ENCODE data around the gene NFE2L3.
"Not testable (repeated sequence)": the region's sequence is repeated elsewhere in the genome, so short reads cannot be mapped to it uniquely, and the experiment has no call there.

NFE2L3 gene

DNA sequence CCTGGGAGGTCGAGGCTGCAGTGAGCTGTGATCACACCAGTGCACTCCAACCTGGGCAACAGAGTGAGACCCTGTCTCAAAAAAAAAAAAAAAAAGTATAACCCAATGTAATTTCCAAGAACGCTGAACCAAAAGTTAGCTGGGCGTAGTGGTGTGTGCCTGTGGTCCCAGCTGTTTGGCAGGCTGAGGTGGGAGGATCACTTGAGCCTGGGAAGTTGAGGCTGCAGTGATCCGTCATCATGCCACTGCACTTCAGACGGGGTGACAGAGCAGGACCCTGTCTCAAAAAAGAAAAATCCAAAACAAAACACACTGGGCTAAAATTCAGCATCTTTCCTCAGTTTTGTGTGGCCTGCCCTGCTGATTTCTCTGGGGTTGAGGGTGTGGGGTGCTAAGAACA lies 27.4 kb downstream of the NFE2L3 start:
- no peaks in the 10 kb centered on the region; a peak in 2 of 22 replicates for H3K36me3 ChIP-seq
- H3K27ac ChIP-seq = no peak overlapping the region
- no peak for TF ChIP-seq Cebpa-rat (IDR thresholded peaks at IDR 0.05)

DNA sequence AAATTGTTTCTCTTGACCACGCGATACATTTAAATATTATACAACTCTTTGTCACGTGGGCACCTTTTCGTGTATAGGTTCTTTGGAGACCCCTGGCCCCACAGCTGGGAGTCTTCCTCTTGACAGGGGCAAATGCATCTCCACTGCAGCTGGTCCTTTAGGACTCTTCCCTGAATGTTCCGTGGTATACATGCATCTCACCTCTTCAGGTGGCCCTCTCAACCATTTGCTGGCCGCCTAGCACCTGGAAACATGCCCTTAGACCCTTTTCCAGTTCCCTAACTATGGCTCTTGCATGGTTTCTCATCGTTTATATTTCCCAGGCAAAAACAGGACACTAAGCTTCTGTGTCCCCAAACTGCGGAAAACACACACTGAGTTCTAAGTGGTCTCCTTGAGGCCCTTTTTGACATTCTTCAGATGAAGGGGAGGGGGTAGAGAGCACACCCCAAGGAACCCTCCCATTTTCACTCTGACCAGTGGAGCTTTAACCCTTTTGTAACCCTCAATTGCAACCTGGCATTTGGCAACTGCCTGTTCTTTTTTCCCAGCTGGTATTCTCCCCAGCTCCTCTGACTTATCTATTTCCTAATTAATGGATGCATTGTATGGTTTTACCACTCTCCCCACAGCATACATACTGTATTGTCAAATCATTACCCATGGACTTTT lies 28.0 kb downstream of the NFE2L3 start:
- Histone ChIP-seq H3K27ac (no peak overlapping the region; a peak in 1 of 22 replicates), H4K20me1 (peaks cover 18 to 60% (median 46%) of the 10 kb centered on the region in 11 experiments; a peak in 21 of 22 replicates), H3K36me3 (peaks cover 0 to 3% (median 0%) of the 10 kb centered on the region in 11 experiments; a peak in 4 of 22 replicates), H3K9me3 (replicated peaks in 1 of 11) (peaks cover 0 to 9% (median 3%) of the 10 kb centered on the region in 11 experiments; a peak in 3 of 22 replicates), H3K4me3 (no peak overlapping the region), H3K27me3 (no peaks in the 10 kb centered on the region), H3K4me2 (no peak overlapping the region), H3K9ac (no peak overlapping the region), H3K4me1 (no peaks in the 10 kb centered on the region)
- TF ChIP-seq Cebpa-rat (IDR thresholded peaks at IDR 0.05) = no peak

More for the DNA sequence above, 27.4 kb downstream of the NFE2L3 start:
- no peak overlapping the region for H3K4me3 ChIP-seq
- peaks cover 13 to 54% (median 41%) of the 10 kb centered on the region in 11 experiments; a peak in 21 of 22 replicates for H4K20me1 ChIP-seq
- H3K9ac ChIP-seq = no peak overlapping the region
- no peak overlapping the region for H3K4me2 ChIP-seq
- H3K9me3 ChIP-seq (replicated peaks in 1 of 11) = peaks cover 0 to 9% (median 3%) of the 10 kb centered on the region in 11 experiments; a peak in 3 of 22 replicates
- no peaks in the 10 kb centered on the region for H3K4me1 ChIP-seq
- no peaks in the 10 kb centered on the region for H3K27me3 ChIP-seq

DNA sequence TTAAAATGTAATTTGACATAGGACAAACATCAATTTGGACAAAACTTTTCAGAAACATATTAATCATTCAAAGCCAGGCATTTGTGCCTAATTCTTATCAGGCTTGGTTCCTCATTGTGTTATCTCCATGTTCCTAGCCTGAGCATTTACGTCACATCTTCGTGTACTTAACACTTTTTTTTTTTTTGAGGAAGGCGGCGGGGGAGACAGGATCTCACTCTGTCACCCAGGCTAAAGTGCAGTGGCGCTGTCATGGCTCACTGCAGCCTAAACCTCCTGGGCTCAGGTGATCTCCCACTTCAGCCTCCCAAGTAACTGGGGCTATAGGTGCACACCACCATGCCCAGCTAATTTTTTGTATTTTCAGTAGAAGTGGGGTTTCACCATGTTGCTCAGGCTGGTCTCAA lies 28.8 kb downstream of the NFE2L3 start:
- H3K4me2 ChIP-seq = no peak overlapping the region
- peaks cover 0 to 12% (median 0%) of the 10 kb centered on the region in 11 experiments; a peak in 4 of 22 replicates for H3K36me3 ChIP-seq
- H3K9ac ChIP-seq = no peak overlapping the region
- TF ChIP-seq Cebpa-rat (IDR thresholded peaks at IDR 0.05) = no peak
- no peak overlapping the region for H3K4me3 ChIP-seq
- no peaks in the 10 kb centered on the region for H3K27me3 ChIP-seq
- peak overlapping the region in 1 of 11 experiments; percentile 0; a peak in 1 of 22 replicates for H3K27ac ChIP-seq
- H4K20me1 ChIP-seq = peaks cover 27 to 68% (median 54%) of the 10 kb centered on the region in 11 experiments; a peak in 21 of 22 replicates
- H3K9me3 ChIP-seq (replicated peaks in 1 of 11) = peaks cover 0 to 9% (median 0%) of the 10 kb centered on the region in 11 experiments; a peak in 2 of 22 replicates
- H3K4me1 ChIP-seq = no peaks in the 10 kb centered on the region

DNA sequence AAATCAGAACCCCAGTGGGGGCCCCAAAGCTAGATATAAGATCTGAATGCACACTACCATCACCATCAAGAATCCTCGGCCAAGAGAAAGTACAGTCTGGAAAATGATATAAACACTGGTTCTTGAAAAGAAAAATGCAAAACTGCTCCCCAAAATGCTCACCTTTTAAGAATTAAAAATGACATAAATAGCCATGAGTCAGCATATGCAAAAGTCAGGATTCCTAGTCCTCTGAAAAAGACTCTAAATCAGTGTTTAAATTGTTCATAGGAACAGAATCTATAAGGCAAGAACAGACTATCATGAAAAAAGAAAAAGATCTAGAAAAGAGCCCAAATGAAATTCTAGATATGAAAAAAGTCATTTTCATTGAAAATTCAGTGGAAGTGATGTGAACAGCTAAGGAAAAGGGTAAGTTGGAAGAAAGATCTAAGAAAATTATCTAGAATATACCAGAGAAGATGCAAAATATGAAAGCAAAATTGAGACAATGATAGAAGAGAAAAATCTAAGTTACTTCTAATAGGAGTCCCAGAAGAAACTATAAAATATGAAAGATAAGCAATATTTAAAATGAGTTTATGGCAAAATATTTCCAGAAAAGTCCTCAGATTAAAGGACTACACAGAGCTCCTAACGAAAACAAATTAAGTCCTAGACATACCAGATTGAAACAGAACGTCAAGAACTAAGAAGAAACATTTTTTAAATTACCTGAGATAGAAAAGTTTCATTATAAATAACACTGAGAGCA lies 29.7 kb downstream of the NFE2L3 start:
- peaks cover 34 to 76% (median 63%) of the 10 kb centered on the region in 11 experiments; a peak in 21 of 22 replicates for H4K20me1 ChIP-seq
- H3K36me3 ChIP-seq = peaks cover 0 to 18% (median 4%) of the 10 kb centered on the region in 11 experiments; a peak in 7 of 22 replicates
- H3K27ac ChIP-seq = peak overlapping the region in 1 of 11 experiments; percentile 0; a peak in 1 of 22 replicates
- H3K4me3 ChIP-seq = no peak overlapping the region
- TF ChIP-seq Cebpa-rat (IDR thresholded peaks at IDR 0.05) = no peak
- H3K27me3 ChIP-seq = no peaks in the 10 kb centered on the region
- no peak overlapping the region for H3K9ac ChIP-seq
- H3K4me2 ChIP-seq = no peak overlapping the region
- H3K4me1 ChIP-seq = no peaks in the 10 kb centered on the region
- peaks cover 0 to 8% (median 0%) of the 10 kb centered on the region in 11 experiments; a peak in 2 of 22 replicates for H3K9me3 ChIP-seq (replicated peaks in 1 of 11)

DNA sequence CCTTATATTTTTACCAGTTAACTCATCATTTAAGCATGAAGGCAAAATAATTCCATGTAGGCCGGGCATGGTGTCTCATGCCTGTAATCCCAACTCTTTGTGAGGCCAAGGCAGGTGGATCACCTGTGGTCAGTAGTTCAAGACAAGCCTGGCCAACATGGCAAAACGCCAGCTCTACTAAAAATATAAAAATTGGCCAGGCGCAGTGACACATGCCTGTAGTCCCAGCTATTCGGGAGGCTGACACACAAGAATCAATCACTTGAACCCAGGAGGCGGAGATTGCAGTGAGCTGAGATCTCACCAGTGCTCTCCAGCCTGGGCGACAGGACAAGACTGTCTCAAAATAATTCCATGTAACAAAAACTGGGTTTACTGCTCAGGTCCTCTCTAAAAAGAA lies 30.3 kb downstream of the NFE2L3 start:
- Histone ChIP-seq H4K20me1 (peaks cover 41 to 83% (median 69%) of the 10 kb centered on the region in 11 experiments), H3K27ac (no peak overlapping the region), H3K9ac (no peak overlapping the region), H3K27me3 (no peaks in the 10 kb centered on the region), H3K4me1 (no peaks in the 10 kb centered on the region; a peak in 1 of 20 replicates), H3K4me3 (no peak overlapping the region), H3K4me2 (no peak overlapping the region), H3K9me3 (replicated peaks in 1 of 11) (peaks cover 0 to 2% (median 0%) of the 10 kb centered on the region in 11 experiments; a peak in 2 of 22 replicates), H3K36me3 (peaks cover 0 to 24% (median 6%) of the 10 kb centered on the region in 11 experiments; a peak in 10 of 22 replicates)
- no peak for TF ChIP-seq Cebpa-rat (IDR thresholded peaks at IDR 0.05)

DNA sequence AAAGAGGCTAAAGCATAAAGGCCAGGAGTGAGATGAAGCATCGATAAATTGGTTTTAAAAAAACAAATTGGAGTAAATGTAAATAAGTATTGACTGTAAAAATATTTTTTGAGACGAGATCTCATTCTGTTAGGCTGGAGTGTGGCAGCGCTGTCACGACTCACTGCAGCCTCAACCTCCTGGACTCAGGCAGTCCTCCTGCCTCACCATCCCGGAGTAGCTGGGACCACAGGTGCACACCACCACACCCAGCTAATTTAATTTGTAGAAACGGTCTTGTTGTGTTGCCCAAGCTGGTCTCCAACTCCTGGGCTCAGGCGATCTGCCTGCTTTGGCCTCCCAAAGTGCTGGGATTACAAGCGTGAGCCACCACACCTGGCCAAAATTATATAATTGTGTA lies 30.7 kb downstream of the NFE2L3 start:
- peaks cover 0 to 1% (median 0%) of the 10 kb centered on the region in 10 experiments; a peak in 1 of 20 replicates for H3K4me1 ChIP-seq
- no peak overlapping the region for H3K4me3 ChIP-seq
- H3K27me3 ChIP-seq = no peaks in the 10 kb centered on the region
- TF ChIP-seq Cebpa-rat (IDR thresholded peaks at IDR 0.05) = no peak
- peak overlapping the region in 1 of 11 experiments; percentile 50; a peak in 1 of 22 replicates for H3K27ac ChIP-seq
- H3K9ac ChIP-seq = no peak overlapping the region
- peaks cover 0 to 28% (median 6%) of the 10 kb centered on the region in 11 experiments; a peak in 14 of 22 replicates for H3K36me3 ChIP-seq
- peaks cover 45 to 87% (median 73%) of the 10 kb centered on the region in 11 experiments for H4K20me1 ChIP-seq
- H3K9me3 ChIP-seq (replicated peaks in 1 of 11) = no peaks in the 10 kb centered on the region
- no peak overlapping the region for H3K4me2 ChIP-seq

DNA sequence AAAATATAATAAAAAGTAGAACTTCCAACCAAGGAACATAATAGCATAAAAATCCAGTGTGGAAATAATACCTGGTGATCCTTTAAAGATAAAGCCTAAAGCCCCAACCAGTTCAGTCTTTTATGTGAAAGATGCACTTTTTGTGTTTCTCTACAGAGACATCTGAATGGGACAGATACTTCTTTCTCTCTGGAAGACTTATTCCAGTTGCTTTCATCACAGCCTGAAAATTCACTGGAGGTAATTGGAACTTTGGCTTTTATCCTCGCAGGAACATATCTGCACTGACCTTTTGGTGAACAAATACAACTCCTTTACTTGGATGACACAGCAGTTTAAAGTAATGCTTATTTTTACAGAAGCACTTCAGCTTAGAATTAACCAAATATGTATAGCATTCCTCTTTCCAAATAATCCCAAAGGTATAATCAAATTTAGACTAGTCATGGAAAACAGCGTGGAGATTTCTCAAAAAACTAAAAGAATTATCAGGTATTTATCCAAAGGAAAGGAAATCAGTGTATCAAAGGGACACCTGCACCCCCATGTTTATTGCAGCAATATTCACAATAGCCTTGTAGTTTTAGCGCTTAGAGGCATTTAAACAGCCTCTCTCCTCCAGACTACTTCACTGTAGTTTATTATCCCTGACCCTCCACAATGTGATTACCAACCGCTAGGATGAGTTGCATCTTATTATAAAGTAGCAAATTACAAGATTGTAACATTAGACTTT lies 31.7 kb downstream of the NFE2L3 start:
- Histone ChIP-seq H3K36me3 (peaks cover 8 to 38% (median 16%) of the 10 kb centered on the region in 11 experiments), H3K4me3 (no peak overlapping the region), H3K9me3 (replicated peaks in 1 of 11) (no peaks in the 10 kb centered on the region), H4K20me1 (peaks cover 55 to 91% (median 84%) of the 10 kb centered on the region in 11 experiments), H3K27me3 (no peaks in the 10 kb centered on the region), H3K4me2 (no peak overlapping the region), H3K27ac (peak overlapping the region in 3 of 11 experiments; percentile 20 to 50 (median 25); a peak in 1 of 22 replicates), H3K4me1 (peaks cover 0 to 9% (median 0%) of the 10 kb centered on the region in 10 experiments; a peak in 3 of 20 replicates), H3K9ac (no peak overlapping the region)
- TF ChIP-seq Cebpa-rat (IDR thresholded peaks at IDR 0.05) = no peak

DNA sequence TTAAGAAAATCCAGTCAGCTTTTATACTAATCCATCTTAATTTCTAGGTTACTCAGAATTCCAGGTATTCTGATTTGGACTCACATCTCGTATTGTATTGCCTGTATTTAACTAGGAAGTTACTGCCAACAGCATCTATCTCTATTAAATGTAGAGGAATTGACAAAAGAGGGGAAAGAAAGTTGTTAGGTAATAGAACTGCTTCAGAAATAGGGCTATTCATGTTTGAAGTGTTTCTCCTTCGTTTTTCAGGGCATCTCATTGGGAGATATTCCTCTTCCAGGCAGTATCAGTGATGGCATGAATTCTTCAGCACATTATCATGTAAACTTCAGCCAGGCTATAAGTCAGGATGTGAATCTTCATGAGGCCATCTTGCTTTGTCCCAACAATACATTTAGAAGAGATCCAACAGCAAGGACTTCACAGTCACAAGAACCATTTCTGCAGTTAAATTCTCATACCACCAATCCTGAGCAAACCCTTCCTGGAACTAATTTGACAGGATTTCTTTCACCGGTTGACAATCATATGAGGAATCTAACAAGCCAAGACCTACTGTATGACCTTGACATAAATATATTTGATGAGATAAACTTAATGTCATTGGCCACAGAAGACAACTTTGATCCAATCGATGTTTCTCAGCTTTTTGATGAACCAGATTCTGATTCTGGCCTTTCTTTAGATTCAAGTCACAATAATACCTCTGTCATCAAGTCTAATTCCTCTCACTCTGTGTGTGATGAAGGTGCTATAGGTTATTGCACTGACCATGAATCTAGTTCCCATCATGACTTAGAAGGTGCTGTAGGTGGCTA lies 32.5 kb downstream of the NFE2L3 start:
- Histone ChIP-seq H3K4me1 (peaks cover 0 to 12% (median 0%) of the 10 kb centered on the region in 10 experiments; a peak in 3 of 20 replicates), H3K36me3 (peaks cover 16 to 46% (median 24%) of the 10 kb centered on the region in 11 experiments), H3K27ac (peak overlapping the region in 2 of 11 experiments; percentile 17 to 50; a peak in 2 of 22 replicates), H4K20me1 (peaks cover 63 to 98% (median 91%) of the 10 kb centered on the region in 11 experiments)
- H3K4me2 ChIP-seq; H3K9me3 ChIP-seq (replicated peaks in 1 of 11); H3K9ac ChIP-seq; H3K27me3 ChIP-seq; H3K4me3 ChIP-seq: not testable (repeated sequence)
- TF ChIP-seq Cebpa-rat (IDR thresholded peaks at IDR 0.05) = 0 out of 22 replicates have a peak, but pooled peaks of 1 of the 11 experiments have one; percentile 24

Data from BLaER1 treated with 17β-estradiol and CSF1 and Interleukin-3, amounts not matched to agents 10 nM and 100 nM (cell line).